ENCODE measurements around the gene SBK2. TPM values are rescaled to one million over a fixed set of nuclear protein-coding genes. Genes with fewer than 3 reads are reported as not detected.

Gene SBK2
- total and polyA plus RNA-seq, 2 experiments from 2014 or later, result 1.1 to 2.0 TPM

DNA sequence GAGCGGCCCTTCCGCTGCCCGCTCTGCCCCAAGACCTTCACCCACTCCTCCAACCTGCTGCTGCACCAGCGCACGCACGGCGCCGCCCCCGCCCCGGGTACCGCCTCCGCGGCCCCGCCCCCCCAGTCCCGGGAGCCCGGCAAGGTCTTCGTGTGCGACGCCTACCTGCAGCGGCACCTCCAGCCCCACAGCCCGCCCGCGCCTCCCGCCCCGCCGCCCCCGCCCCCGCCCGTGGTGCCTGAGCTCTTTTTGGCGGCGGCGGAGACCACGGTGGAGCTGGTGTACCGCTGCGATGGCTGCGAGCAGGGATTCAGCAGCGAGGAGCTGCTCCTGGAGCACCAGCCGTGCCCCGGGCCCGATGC lies 55.2 kb downstream of the SBK2 start:
- peak overlapping the region; percentile 43; the same call in 2 of the 3 replicates for H3K4me3 Mint-ChIP-seq
- Histone ChIP-seq H3K27me3 (ENCODE audit: insufficient read depth) (no peaks in the 10 kb centered on the region), H3K4me2 (peak overlapping the region; percentile 66; the same call in 1 of the 2 replicates), H3K4me1 (ENCODE audit: insufficient read depth) (peaks cover 11% of the 10 kb centered on the region; the same call in 1 of the 2 replicates), H3K36me3 (ENCODE audit: insufficient read depth) (no peaks in the 10 kb centered on the region), H3K79me2 (replicated peaks; ENCODE audit: insufficient read depth) (peaks cover 9% of the 10 kb centered on the region), H4K20me1 (replicated peaks; ENCODE audit: insufficient read depth) (no peaks in the 10 kb centered on the region), H2AFZ (no peak overlapping the region), H3K27ac (ENCODE audit: low read depth) (no peak overlapping the region), H3K9me2 (ENCODE audit: insufficient read depth) (no peaks in the 10 kb centered on the region), H3F3A (replicated peaks; ENCODE audit: low read depth) (peaks cover 12% of the 10 kb centered on the region), H3K4me3 (peak overlapping the region; percentile 44; the same call in 1 of the 2 replicates)
- H3K27me3 Mint-ChIP-seq (ENCODE audit: insufficient read depth, low read depth, poor library complexity), result peaks cover 14% of the 10 kb centered on the region
- H3K4me1 Mint-ChIP-seq, result peaks cover 33% of the 10 kb centered on the region
- no peak overlapping the region for H3K27ac Mint-ChIP-seq
- H3K36me3 Mint-ChIP-seq (ENCODE audit: low read depth), result peaks cover 9% of the 10 kb centered on the region; the same call in 2 of the 3 replicates
- ATAC-seq (peak; percentile 18), DNase-seq (ENCODE audit: low spot score) (no peak)
- TF ChIP-seq, protein P1, sequence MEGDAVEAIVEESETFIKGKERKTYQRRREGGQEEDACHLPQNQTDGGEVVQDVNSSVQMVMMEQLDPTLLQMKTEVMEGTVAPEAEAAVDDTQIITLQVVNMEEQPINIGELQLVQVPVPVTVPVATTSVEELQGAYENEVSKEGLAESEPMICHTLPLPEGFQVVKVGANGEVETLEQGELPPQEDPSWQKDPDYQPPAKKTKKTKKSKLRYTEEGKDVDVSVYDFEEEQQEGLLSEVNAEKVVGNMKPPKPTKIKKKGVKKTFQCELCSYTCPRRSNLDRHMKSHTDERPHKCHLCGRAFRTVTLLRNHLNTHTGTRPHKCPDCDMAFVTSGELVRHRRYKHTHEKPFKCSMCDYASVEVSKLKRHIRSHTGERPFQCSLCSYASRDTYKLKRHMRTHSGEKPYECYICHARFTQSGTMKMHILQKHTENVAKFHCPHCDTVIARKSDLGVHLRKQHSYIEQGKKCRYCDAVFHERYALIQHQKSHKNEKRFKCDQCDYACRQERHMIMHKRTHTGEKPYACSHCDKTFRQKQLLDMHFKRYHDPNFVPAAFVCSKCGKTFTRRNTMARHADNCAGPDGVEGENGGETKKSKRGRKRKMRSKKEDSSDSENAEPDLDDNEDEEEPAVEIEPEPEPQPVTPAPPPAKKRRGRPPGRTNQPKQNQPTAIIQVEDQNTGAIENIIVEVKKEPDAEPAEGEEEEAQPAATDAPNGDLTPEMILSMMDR (conservative IDR thresholded peaks at IDR 0.05; ENCODE audit: low read depth in 2 of 2), result no peak
- TF ChIP-seq POLR2AphosphoS5 (IDR thresholded peaks at IDR 0.05; ENCODE audit: low read depth), result no peak
- TF ChIP-seq ZNF114 (CRISPR knock-in tag; IDR thresholded peaks at IDR 0.05), result no peak
- TF ChIP-seq, protein P2, sequence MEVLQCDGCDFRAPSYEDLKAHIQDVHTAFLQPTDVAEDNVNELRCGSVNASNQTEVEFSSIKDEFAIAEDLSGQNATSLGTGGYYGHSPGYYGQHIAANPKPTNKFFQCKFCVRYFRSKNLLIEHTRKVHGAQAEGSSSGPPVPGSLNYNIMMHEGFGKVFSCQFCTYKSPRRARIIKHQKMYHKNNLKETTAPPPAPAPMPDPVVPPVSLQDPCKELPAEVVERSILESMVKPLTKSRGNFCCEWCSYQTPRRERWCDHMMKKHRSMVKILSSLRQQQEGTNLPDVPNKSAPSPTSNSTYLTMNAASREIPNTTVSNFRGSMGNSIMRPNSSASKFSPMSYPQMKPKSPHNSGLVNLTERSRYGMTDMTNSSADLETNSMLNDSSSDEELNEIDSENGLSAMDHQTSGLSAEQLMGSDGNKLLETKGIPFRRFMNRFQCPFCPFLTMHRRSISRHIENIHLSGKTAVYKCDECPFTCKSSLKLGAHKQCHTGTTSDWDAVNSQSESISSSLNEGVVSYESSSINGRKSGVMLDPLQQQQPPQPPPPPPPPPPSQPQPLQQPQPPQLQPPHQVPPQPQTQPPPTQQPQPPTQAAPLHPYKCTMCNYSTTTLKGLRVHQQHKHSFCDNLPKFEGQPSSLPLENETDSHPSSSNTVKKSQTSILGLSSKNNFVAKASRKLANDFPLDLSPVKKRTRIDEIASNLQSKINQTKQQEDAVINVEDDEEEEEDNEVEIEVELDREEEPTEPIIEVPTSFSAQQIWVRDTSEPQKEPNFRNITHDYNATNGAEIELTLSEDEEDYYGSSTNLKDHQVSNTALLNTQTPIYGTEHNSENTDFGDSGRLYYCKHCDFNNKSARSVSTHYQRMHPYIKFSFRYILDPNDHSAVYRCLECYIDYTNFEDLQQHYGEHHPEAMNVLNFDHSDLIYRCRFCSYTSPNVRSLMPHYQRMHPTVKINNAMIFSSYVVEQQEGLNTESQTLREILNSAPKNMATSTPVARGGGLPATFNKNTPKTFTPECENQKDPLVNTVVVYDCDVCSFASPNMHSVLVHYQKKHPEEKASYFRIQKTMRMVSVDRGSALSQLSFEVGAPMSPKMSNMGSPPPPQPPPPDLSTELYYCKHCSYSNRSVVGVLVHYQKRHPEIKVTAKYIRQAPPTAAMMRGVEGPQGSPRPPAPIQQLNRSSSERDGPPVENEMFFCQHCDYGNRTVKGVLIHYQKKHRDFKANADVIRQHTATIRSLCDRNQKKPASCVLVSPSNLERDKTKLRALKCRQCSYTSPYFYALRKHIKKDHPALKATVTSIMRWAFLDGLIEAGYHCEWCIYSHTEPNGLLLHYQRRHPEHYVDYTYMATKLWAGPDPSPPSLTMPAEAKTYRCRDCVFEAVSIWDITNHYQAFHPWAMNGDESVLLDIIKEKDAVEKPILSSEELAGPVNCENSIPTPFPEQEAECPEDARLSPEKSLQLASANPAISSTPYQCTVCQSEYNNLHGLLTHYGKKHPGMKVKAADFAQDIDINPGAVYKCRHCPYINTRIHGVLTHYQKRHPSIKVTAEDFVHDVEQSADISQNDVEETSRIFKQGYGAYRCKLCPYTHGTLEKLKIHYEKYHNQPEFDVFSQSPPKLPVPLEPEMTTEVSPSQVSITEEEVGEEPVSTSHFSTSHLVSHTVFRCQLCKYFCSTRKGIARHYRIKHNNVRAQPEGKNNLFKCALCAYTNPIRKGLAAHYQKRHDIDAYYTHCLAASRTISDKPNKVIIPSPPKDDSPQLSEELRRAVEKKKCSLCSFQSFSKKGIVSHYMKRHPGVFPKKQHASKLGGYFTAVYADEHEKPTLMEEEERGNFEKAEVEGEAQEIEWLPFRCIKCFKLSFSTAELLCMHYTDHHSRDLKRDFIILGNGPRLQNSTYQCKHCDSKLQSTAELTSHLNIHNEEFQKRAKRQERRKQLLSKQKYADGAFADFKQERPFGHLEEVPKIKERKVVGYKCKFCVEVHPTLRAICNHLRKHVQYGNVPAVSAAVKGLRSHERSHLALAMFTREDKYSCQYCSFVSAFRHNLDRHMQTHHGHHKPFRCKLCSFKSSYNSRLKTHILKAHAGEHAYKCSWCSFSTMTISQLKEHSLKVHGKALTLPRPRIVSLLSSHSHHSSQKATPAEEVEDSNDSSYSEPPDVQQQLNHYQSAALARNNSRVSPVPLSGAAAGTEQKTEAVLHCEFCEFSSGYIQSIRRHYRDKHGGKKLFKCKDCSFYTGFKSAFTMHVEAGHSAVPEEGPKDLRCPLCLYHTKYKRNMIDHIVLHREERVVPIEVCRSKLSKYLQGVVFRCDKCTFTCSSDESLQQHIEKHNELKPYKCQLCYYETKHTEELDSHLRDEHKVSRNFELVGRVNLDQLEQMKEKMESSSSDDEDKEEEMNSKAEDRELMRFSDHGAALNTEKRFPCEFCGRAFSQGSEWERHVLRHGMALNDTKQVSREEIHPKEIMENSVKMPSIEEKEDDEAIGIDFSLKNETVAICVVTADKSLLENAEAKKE (CRISPR knock-in tag; IDR thresholded peaks at IDR 0.05), result no peak
- TF ChIP-seq NANOG (IDR thresholded peaks at IDR 0.05; ENCODE audit: borderline replicate concordance), result no peak
- no peak for TF ChIP-seq EZH2phosphoT487 (IDR thresholded peaks at IDR 0.05; ENCODE audit: unreplicated experiment)
- TF ChIP-seq STAT1 (IDR thresholded peaks at IDR 0.05; ENCODE audit: unreplicated experiment), result no peak
- TF ChIP-seq, protein P3, sequence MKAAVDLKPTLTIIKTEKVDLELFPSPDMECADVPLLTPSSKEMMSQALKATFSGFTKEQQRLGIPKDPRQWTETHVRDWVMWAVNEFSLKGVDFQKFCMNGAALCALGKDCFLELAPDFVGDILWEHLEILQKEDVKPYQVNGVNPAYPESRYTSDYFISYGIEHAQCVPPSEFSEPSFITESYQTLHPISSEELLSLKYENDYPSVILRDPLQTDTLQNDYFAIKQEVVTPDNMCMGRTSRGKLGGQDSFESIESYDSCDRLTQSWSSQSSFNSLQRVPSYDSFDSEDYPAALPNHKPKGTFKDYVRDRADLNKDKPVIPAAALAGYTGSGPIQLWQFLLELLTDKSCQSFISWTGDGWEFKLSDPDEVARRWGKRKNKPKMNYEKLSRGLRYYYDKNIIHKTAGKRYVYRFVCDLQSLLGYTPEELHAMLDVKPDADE (IDR thresholded peaks at IDR 0.05), result no peak
- peaks cover 3% of the 10 kb centered on the region; the same call in 2 of the 3 replicates for H3K9me3 Mint-ChIP-seq
